B cell (primary cell): ENCODE results near the gene SFXN5.

ENCODE experiments used
- CTCF ChIP-seq: fragments of 200-600 bp; IDR thresholded peaks from one replicate; pipeline ENCODE4 v1.8.0; 2022; ENCODE audit warnings: antibody characterized with exemption, mild to moderate bottlenecking
- EZH2 ChIP-seq: IDR thresholded peaks from 2 replicates; pipeline ENCODE4 v1.6.1; 2012; ENCODE audit warnings: borderline replicate concordance, low read depth, mild to moderate bottlenecking, moderate library complexity, low read length; ENCODE audit not compliant: insufficient read depth, poor library complexity, severe bottlenecking

GRCh38 chr2:72982219-72982618 lies 89.3 kb downstream of the SFXN5 start:
- TF ChIP-seq CTCF = no peak
- TF ChIP-seq EZH2 = no peak
